Stimulated activated CD4-positive, alpha-beta T cell treated with anti-CD3 and anti-CD28 coated beads, Interleukin-12 subunit alpha, Interleukin-12 subunit beta, amount 100 ng/mL, for 4 hours (primary cell): Measurements from ENCODE around the gene CCDC50.

ENCODE experiments used
- DNase-seq: peaks from one replicate; pipeline ENCODE4 v3.0.0-alpha.2; 2020

The CCDC50 gene

DNA sequence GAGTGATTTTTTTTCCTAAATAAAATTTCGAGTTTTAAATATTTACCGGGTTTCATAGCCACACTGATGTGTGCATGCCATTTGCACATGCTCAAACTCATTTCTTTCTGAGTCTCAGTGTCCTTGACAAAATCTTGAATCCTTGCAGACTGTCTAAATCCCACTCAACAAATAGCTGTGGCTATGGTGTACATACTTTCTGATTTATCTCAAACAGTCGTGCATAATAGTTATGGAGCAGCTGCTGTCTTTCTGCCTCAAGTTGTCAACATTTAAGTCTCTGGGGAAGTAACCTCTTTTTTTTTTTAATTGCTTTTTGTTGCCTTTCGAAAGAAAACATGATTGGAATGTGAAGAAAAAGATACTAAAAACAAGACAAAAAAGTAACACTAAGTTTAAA, 53.9 kb downstream of the CCDC50 start:
- DNase-seq: no peak

DNA sequence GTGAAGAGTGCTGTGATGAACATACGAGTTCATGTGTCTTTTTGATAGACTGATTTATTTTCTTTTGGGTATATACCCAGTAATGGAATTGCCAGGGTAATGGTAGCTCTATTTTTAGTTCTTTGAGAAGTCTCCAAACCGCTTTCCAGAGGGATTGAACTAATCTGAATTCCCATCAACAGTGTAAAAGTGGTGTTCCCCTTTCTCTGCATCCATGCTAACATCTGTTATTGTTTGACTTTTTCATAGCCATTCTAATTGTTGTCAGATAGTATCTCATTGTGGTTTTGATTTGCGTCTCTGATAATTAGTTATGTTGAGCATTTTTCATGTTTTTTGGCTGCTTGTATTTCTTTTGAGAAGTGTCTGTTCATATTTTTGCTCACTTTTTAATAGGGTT, 55.9 kb downstream of the CCDC50 start:
- no peak for DNase-seq

GRCh38 chr3:191387441-191388077, 58.4 kb downstream of the CCDC50 start:
- DNase-seq: no peak

DNA sequence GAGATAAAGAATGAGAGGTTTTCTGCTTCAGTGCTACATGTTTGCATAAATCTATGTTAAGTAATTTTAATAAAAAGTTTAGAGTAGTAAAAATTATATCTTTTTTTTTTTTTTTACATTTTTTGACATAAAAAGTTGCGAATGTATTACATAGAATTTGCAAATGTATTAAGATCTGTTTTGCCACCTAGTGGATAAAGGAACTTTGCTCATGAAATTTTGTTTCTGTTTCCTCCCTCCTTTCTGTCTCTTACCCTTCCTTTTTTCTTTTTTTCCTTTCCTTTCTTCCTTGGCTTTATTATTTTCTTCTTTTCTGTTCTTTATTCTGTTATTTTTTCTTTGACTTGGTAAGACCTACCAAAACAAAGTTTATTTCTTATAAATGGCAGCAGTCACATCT, 59.6 kb downstream of the CCDC50 start:
- DNase-seq: no peak

- DNase-seq: no peak
Measured at GRCh38 chr3:191390580-191390979, 61.4 kb downstream of the CCDC50 start.

DNA sequence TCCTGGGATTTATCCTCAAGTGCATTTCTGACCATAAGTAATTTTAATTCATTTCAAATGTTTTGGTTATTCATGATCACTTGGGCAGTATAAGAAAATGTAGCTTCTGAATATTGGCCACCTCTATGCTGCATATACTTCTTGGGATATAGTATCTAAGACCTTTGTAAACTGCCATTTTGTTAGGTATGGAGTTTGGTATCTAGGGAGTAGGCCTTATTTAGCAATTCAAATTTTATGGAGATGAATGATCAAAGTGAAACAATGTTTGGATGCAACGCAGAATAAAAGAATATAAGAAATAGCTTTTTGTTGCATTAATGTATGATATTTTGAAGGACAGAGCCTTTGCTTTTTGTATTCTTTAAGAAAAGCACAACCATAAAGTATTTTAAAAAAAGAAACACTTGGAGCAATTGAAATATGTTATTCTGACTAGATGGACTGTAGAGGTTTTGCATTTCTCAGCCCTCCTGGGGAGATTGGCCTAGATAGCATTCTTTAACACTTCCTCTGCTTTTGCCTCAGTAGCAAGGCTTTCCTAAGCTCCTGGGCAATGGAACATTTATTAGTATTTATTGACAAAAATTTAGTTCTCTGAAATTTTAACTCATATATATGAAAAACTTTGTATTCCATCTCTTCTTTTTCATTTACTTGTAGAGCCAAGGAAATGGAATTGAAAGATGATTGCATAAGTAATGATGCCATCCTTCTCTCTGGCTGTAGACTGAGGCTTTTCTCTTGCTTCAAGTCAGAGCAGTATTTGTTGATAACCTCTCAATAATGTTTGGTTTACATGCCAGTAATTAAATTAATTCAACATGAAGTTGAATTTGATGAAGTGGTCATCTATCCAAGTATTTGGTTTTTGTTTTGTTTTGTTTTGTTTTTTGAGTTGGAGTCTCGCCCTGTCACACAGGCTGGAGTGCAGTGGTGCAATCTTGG, 62.9 kb downstream of the CCDC50 start:
- DNase-seq: no peak

DNA sequence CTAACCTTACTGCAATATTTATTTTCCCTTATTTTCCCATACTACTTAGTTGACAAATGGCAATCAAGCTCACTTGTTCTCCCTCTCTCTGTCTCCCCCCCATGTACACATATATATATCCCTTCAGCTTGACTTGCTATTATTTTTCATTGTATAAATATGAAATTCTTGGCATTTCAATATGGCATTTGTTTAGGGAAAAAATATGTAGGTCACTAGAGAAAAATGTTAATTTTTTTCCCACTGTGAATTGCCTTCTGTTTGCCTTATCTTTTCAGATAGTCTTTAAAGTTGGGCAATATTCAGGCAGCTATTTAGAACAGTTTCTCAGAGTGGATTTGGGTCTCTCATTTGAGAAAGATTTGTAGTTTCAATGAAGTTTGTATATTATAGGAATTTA, 64.0 kb downstream of the CCDC50 start:
- DNase-seq: no peak

DNA sequence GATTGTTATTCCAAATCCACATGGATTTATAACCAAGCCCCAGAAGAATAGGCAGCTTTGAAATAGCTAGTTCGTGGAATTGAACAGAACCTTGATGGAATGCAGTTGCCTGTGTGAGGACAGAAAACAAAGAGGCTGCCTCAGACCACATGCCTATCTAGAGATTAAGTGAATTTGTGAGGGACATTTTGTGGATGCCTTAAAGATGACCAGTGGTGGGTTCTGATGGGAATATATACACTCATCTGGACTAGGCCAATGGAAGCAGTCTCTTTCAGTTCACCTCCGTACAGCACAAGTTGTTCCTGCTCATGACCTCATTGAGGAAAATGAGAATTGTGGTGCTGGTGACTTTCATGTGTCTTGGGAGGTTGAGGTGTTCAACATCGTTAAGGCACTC, 68.6 kb downstream of the CCDC50 start:
- DNase-seq: no peak

DNA sequence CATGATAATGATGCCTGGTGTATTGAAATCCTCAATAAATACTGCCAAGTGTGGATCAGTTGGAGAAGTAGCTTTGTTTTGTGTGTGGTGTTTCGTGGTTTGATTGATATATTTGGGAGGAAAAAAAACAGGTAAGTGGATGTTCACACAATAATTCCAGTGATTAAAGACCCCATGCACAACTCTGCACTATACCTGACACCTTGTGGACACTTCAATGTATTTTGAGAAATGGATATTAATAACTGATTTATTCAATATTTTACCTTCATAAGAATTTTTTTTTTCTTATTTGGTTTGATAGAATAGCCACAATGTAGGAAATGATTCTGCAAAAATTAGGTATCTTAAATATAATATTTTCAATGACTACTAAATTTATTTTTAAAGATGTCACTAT, 69.4 kb downstream of the CCDC50 start:
- no peak for DNase-seq

- DNase-seq: no peak
Measured at GRCh38 chr3:191399918-191400317, 70.7 kb downstream of the CCDC50 start.

GRCh38 chr3:191401775-191402357, 72.7 kb downstream of the CCDC50 start:
- DNase-seq: no peak

DNA sequence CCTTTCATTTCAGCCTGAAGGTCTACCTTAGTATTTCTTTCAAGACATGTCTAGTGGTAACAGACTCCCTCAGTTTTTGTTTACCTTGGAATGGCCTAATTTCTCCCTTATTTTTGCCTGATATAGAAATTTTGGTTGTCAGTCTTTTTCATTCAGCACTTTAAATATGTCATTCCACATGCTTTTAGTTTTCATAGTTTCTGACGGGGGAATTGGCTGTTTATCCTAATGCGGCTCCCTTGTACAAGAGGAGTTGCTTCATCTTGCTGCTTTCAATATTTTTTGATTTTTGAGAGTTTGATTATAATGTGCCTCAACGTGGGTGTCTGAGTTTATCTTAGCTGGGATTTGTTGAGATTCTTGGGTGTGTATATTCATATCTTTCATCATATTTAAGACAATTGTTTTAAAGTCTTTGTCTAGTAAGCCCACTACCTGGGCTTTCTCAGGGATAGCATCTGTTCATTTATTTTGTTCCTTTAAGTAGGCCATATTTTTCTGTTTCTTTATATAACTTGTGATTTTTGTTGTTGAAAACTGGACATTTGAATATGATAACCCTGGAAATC, 80.7 kb downstream of the CCDC50 start:
- DNase-seq: no peak

- DNase-seq: no peak
Measured at GRCh38 chr3:191412759-191413158, 83.6 kb downstream of the CCDC50 start.

DNA sequence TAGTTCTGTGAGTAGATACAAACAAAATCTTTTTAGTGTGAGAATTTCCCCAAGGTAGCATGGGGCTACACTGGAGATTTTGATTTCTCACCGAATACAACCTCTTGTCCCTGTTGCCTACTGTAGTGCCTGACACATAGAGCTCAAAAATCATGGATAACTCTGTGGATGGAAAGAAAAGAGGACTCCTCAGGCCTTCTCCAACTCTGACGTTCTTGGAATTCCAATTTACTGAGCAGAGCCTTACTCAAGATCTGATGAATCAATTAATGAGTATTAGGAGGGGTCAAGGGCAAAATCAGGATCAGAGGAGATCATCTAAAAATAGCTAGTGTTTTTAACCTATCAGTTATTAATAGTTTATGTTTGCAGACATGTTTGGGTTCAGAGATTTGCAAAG, 85.1 kb downstream of the CCDC50 start:
- DNase-seq: no peak

DNA sequence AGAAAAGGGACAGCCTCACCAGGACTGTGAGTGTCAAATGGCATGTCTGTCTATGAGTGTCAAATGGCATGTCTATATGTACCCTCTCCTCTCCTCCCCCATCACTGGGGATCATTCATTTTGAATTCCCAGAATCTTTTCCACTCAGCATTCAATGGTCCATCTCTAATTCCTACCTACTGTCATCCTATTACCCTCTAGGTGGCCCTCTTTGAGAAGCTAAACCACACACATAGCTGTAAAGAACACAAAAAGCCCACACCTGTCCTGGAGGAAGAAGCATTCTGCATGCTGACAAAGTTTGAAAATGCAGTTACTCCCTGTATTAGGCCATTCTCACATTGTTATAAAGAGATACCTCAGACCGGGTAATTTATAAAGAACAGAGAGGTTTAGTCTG, 85.5 kb downstream of the CCDC50 start:
- no peak for DNase-seq

DNA sequence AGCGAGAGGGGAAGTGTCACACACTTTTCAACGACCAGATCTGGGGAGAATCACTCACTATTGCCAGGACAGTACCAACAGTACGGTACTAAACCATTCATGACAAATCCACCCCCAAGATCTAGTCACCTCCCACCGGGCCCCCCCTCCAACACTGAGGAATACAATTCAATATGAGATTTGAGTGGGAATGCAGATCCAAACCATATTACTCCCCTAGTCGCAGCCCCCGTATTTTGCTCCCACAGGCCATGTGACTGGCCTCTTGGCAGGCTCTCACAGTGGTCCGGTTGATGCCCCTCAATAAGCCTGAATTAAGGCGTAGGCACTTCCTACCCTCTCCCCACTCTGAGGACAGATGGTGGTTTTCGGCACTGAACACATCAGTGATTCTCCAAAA, 86.4 kb downstream of the CCDC50 start:
- DNase-seq: no peak

GRCh38 chr3:191417457-191417729, 88.2 kb downstream of the CCDC50 start:
- no peak for DNase-seq

DNA sequence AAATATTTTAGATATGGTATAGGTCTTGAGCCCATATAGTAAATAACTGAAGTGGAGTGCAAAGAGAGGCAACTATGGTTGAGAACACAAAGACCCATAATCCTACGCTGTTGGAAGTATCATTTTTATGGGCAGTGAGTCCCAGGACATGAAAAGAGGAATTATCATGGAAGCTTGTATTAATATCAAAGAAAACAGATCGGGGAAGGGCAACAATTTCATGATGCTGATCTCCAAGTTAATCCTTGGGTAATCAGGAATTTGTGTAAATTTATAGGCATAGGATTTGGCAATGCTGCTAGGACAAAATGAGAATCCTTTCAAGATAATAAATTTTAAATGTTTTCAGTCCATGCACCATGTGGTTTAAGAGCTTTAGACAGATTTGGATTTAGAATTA, 91.6 kb downstream of the CCDC50 start:
- DNase-seq: no peak

- no peak for DNase-seq
Measured at GRCh38 chr3:191424881-191425280, 95.7 kb downstream of the CCDC50 start.

- no peak for DNase-seq
Measured at GRCh38 chr3:191425322-191425734, 96.1 kb downstream of the CCDC50 start.

DNA sequence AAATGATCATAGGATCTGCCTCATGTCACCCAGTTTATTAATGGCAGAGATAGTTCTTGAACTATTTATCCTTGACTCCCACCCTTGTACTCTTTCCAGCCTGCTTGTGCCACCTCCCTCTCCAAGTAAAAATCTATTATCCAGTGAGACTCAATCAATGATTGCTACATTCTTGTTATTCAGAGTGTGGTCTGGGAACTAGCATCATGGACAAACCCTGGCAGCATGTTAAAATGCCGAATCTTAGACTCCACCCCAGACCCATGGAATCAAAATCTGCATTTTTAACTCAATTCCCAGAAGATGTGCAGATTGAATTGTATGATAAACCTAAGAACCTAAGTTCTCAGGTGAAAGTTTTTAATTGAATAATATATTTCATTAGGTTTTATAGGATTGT, 97.1 kb downstream of the CCDC50 start:
- DNase-seq: no peak

DNA sequence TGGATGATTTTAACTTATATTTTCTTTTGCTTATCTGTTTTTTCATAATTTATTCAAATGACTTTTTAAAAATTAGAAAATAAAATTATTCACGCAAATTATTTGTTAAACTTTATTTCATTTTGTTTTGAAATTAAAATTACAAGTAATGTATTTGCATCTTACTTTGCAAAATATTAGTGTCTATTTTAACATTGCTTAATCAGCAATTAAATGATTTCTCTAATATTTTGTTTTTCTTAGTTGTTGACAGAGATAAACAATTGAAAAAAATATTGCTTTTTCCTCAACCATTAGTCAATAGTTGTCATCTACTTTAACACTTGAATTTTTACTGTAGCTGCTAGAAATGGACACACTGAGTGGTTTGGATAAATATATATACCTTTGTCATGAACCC, 99.0 kb downstream of the CCDC50 start:
- DNase-seq: no peak

DNA sequence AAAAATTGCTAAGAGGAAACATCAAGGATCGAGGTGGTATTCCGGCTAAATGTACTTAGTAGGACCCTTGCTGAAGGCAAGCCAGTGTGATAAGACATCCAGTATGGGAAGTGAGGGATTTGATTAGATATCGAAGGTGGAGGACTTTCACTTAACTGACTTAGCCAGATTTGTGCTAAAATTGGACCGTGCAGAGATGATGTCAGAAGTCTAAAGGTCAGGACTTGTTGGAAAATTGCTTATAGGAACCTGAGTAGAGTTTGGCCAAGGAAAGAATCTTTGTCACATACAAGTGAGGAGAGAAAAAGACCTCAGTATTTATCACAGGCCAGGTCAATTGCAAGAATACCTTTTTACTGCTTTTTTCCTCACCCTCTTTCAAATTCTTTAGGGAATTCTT, 100.9 kb downstream of the CCDC50 start:
- DNase-seq: no peak
